ENCODE results near the gene STX7.

Gene STX7

GRCh38 chr6:132506869-132507808 is 5.8 kb downstream of the STX7 start:
- DNase-seq (ENCODE audit: low read depth): no peak

GRCh38 chr6:132506461-132506860 is 6.5 kb downstream of the STX7 start:
- DNase-seq (ENCODE audit: low read depth): no peak

- no peak for DNase-seq (ENCODE audit: low read depth)
Observed at GRCh38 chr6:132505158-132505557, 7.8 kb downstream of the STX7 start.

GRCh38 chr6:132504757-132505156 is 8.2 kb downstream of the STX7 start:
- DNase-seq (ENCODE audit: low read depth): no peak

GRCh38 chr6:132499757-132500156 is 13.2 kb downstream of the STX7 start:
- no peak for DNase-seq (ENCODE audit: low read depth)

GRCh38 chr6:132498638-132499037 is 14.3 kb downstream of the STX7 start:
- DNase-seq (ENCODE audit: low read depth): no peak

- DNase-seq (ENCODE audit: low read depth): no peak
Observed at GRCh38 chr6:132496519-132497180, 16.3 kb downstream of the STX7 start.

- DNase-seq (ENCODE audit: low read depth): no peak
Observed at GRCh38 chr6:132495604-132496079, 17.3 kb downstream of the STX7 start.

GRCh38 chr6:132494954-132495353 is 18.0 kb downstream of the STX7 start:
- no peak for DNase-seq (ENCODE audit: low read depth)

- no peak for DNase-seq (ENCODE audit: low read depth)
Observed at GRCh38 chr6:132491881-132492280, 21.0 kb downstream of the STX7 start.

GRCh38 chr6:132491303-132491702 is 21.6 kb downstream of the STX7 start:
- no peak for DNase-seq (ENCODE audit: low read depth)

GRCh38 chr6:132490478-132491204 is 22.3 kb downstream of the STX7 start:
- no peak for DNase-seq (ENCODE audit: low read depth)

- DNase-seq (ENCODE audit: low read depth): no peak
Observed at GRCh38 chr6:132490024-132490423, 22.9 kb downstream of the STX7 start.

GRCh38 chr6:132489376-132489775 is 23.5 kb downstream of the STX7 start:
- DNase-seq (ENCODE audit: low read depth): no peak

GRCh38 chr6:132487762-132488161 is 25.2 kb downstream of the STX7 start:
- DNase-seq (ENCODE audit: low read depth): no peak

GRCh38 chr6:132484680-132485018 is 28.3 kb downstream of the STX7 start:
- DNase-seq (ENCODE audit: low read depth): no peak

GRCh38 chr6:132483779-132484679 is 28.9 kb downstream of the STX7 start:
- DNase-seq (ENCODE audit: low read depth): no peak

- DNase-seq (ENCODE audit: low read depth): no peak
Observed at GRCh38 chr6:132482581-132482980, 30.3 kb downstream of the STX7 start.

- no peak for DNase-seq (ENCODE audit: low read depth)
Observed at GRCh38 chr6:132481189-132481588, 31.7 kb downstream of the STX7 start.

- DNase-seq (ENCODE audit: low read depth): no peak
Observed at GRCh38 chr6:132479131-132479530, 33.8 kb downstream of the STX7 start.

GRCh38 chr6:132478674-132479073 is 34.2 kb downstream of the STX7 start:
- DNase-seq (ENCODE audit: low read depth): no peak

GRCh38 chr6:132478266-132478665 is 34.6 kb downstream of the STX7 start:
- no peak for DNase-seq (ENCODE audit: low read depth)

All from stimulated activated CD8-positive, alpha-beta memory T cell treated with anti-CD3 and anti-CD28 coated beads, Interleukin-12 subunit alpha, Interleukin-12 subunit beta, amount 100 ng/mL, for 4 hours (primary cell).